ENCODE results near the gene LIN7A.

DNA sequence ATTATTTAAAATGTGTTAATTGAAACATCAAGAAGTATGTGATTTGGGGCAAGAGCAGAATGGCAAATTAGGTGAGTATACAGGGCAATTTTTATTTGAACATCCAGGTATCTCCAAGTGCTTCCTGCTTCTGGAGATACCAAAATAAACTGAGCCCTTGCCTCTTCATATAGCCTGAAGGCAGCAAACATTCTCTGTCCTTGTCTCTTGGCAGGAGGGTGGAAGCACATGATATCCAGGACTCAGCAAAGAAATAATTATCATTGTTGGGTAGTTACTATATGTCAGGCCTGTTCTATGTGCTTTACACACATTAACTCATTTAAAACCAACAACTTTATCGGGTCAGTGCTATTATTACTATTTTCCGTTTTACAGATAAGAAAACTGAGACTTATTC is 12.5 kb downstream of the LIN7A start:
- TF ChIP-seq POLR2A (IDR thresholded peaks at IDR 0.05): no peak
- no peak for TF ChIP-seq CTCF (IDR thresholded peaks at IDR 0.05)

All from heart left ventricle (tissue), 13 donors.